GM18520 (cell line): ENCODE data around the gene MEN1.

Experiments
- ATAC-seq: cut with Tn5 transposase; IDR thresholded peaks from one replicate; pipeline ENCODE4 v1.9.1; 2021; ENCODE audit not compliant: unreplicated experiment

The MEN1 gene

GRCh38 chr11:64810271-64810890 is at the start of gene MEN1:
MEN1 (minus strand) TSS chr11:64810551; CDS start chr11:64810109, 442 bp downstream.
- ATAC-seq = no peak

DNA sequence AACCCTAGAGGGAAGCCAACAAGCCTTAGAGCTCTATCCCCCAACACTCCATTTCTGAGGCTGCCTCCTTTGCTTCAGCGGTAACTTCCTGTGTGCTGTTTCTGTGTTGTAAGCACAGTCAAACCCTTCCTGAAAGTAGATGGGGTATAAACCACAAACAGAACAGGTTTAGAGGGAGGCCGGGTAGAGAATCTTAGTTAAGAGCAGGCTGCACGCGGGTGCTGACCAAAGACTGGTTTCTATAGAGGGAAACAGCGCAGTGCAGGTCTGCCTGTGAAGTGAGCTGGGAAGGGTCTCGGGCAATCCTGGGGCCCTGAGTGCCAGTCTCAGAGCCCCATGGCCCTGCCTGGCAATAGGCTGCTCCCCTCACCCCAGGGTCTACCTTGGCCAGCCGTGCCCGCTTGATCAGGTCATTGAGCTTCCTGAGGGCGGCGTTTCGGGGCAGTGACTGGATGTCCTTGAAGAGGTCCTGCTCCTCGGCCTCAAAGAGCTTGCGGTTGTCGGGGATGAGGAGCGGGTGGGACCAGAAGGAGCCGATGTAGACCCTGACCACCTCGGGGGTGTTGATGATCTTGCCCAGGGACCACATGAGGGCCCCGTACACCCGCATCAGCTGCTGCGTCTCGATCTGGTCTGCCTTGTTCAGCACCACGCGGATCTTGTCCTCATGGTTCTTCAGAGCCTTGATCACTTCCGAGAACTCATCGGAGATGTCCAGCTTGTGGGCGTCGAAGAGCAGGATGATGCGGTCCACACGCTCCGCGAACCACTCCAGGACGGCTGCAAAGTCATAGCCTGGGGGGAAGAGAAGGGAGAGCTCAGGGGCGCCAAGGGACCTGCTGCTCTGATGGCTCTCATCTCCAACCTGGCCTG is 49.4 kb upstream of the MEN1 start:
- peak; percentile 59 for ATAC-seq

DNA sequence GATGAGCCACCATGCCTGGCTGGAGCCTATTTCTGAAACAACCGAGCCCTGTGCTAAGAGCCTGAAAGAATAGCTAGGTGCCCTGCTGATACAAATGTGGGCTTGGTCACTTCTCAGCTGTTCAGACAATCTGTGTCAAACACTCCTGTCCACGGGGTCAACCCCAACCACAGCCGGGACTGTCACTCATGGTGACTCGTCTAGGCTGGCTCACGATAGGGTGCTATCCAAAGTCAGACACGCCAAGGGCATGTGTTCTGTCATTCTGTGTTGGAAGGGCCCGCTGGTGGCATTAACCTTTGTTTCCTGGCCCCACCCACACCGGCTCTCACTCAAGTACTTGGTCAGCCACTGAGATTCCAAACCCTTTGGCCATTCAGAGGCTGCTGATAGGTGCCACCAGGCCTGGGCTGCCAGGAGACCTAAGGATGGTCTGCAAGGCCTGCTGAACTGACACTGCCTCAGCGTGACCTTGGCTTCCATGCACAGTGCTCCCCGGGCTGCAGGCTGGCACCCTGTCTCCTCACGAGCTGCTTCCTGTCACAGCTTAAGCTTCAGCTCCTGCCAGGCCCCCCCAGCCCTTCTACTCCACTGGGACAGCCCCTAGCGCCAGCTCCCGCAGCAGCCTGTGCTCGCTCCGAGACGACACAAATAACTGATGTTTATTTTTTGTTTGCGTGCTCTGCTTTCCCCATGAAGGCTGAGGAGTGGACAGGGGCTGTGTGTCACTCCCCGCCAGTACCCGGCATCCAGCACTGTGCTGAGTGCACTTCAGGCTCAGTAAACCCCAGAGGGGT is 48.3 kb upstream of the MEN1 start:
- ATAC-seq = no peak

- no peak for ATAC-seq
These were observed 47.1 kb upstream of the MEN1 start for GRCh38 chr11:64857485-64857884.

- ATAC-seq = no peak
These were observed 46.3 kb upstream of the MEN1 start for GRCh38 chr11:64856382-64857227.

DNA sequence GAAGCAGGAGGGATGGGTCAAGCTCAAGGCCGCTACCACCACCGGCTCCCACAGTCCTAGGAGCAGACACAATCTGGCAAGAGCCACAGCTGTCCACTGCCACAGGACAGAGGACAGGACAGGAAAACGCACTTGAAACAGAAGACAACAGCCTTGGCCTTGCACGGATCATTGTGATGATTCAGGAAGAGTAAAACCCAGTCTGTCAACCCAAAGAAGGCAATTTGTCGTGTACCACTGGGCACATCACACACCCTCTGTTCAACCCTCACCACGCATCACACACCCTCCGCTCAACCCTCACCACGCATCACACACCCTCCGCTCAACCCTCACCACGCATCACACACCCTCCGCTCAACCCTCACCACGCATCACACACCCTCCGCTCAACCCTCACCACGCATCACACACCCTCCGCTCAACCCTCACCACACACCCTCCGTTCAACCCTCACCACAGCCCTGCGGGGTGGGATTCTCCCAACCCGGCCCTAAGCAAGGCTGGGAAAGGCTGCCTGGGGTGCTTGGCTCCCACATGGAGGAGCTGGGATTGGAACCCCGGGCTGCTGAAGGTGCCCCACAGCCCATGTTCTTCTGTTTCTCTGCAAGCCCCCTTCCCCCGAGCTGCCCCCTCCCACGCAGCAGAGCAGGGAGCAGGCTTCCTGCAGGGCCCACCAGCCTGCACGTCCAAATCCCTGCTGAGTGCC is 45.4 kb upstream of the MEN1 start:
- no peak for ATAC-seq

GRCh38 chr11:64854534-64855502 is 44.5 kb upstream of the MEN1 start:
- ATAC-seq = no peak

DNA sequence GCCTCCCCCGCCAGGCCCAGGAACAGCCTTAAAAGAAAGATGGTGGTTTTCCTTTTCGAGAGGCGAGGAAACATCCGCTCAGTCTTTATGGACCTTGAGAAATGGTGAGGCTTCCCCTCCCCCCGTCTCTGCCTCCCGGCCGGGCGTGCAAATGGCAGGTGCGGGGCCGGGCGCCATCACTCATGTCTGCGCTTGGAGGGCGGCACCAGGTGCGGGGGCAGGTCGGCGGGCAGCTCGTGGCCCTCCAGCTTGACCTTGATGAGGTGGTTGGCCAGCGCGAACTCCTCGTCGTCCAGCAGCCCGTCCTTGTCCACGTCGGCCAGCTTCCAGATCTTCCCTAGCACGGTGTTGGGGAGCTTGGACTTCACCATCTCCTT is 43.8 kb upstream of the MEN1 start:
- ATAC-seq = no peak

DNA sequence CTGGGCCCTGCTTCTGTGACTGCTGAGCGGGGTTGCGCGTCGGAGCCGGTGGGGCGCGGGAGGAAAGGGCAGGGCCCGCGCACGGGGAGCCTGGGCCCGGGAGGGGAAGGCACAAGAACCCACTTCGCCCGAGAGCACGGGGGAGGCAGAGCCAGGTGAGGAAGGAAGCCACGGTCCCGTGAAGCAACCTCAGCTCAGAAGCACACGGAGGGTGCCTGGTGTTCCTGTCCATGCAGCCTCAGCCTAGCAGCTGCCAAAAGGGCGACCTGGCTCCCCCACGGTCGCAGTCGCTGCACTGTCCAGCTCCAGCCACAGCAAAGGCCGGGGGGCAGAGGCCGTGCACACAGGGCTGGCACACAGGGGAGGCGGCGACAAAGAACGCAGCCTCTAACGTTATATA is 43.4 kb upstream of the MEN1 start:
- no peak for ATAC-seq

GRCh38 chr11:64852804-64853509 is 42.6 kb upstream of the MEN1 start:
- no peak for ATAC-seq

GRCh38 chr11:64851831-64852351 is 41.5 kb upstream of the MEN1 start:
- peak; percentile 21 for ATAC-seq

DNA sequence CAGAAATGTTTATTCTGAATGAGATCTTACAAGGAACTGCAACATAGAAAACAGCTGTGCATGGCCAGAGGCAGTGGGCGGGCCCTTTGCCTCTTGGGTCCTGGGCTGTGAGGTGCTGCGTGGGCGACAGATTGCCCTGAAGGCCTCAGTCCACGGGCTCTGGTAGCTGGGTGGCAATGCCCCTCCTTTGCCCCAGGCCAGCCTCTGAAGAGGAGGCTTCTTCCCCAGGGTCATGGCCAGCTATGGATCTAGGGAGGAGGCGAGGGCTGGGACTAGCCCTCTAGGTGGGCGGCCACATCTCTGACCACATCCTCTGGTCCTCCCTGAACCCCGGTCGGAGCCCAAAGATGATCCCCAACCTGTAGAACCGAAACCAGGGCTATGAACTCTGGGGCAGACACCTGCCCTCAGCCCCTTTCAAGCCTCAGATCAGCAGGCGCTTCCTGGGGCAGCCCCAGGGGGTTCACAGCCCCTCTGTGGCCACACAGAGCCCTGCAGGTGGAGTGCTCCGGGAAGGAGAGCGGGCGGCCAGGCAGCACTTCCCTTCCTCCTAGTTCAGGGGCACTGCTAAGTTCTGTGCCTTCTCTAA is 40.7 kb upstream of the MEN1 start:
- peak; percentile 40 for ATAC-seq

DNA sequence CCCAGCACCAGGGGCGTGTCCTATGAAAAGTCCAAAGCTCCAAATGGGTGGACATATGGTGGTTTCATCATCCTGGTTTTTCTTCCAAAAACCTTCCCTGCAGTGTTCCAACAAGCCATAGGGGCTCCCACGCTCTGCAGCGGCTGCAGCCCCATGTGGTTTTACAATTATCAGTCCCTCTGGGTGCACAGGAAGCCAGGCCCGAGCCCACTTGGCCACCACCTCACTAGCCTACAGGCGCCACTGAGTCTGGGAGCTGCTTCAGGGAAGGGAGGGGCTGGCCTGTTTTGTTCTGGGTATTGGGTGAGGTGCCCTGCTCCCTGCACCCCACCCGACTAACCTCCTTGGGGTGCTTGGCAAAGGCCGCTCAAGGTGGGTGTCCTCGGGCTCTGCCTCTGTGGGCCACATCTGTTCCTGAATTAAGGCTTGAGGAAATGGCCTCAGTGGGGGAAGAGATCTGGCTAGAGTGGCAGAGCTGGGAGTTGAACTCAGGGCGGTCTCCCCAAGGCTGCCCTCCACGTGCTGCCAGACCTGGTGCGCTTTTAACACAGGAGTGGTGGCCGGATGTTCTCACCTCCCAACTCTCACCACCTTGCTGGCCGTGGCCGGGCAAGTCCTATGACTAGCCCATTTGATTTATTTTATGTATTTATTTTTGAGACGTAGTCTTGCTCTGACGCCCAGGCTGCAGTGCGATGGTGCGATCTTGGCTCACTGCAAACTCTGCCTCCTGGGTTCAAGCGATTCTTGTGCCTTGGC is 39.4 kb upstream of the MEN1 start:
- ATAC-seq = no peak

DNA sequence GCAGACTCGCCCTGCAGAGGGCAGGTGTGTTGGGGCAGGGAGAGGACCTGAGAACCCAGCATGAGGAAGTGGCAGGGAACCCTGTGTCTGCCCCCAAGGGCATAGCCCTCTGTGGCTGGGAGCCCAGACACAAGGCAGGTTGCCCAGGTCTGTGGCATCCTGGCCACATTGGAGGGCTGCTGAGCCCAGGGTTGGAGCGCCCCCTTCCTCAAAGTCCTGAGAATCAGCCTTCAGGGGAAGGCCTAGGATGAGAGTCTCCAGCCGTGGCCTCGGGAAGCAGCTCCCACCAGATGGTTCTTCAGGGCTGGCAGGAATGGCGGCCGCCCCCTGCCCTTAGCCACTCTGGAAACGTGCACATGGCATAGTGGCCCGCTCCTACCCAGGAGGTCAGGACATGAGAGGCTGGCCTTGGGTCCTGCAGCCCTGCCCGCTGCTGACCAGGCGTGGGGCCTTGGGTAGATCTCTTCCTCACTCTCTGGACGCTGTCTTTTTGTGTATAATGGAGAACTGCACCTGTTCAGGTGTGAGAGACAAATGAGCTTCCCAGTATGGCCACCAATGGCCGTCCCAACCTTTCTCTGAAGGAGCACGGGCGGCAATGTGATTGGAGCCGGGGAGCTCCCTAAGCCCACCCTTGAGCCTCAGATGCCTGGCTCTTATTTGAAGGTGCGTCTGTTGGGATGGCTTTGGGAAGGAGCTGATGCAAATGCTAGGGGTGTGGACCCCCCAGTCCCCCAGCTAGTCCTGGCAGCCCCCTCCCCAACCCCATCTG is 38.7 kb upstream of the MEN1 start:
- no peak for ATAC-seq

DNA sequence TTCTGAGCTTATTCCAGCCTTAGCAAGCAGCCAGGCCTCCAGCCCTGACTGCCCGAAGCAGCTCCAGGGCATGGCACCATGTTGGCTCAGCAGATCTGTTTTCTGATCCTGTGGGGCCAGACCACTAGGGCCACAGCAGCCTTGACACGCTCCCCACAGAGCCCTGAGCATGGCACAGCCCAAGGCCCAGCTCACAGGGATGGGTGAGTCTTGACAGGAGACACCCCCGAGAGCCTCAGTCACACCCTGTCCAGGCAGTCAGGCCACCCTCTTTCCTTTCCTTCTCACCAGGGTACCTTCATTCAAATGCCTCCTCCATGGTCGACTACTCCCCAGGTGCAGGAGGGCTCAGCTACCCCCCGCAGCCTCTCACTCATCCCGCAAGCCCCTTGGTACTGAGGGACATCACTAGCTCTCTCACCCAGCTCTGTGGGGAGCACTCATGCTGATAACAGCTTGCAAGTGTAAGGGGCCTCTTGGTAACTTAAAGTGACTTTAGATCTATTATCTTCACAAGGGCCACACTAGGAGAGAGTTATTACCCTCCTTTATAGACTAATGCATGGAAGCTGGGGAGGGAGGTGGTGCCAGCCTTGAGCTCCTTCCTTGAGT is 38.0 kb upstream of the MEN1 start:
- no peak for ATAC-seq
